ENCODE results near the gene CLASRP. TPM values are rescaled to one million over a fixed set of nuclear protein-coding genes. Genes with fewer than 3 reads are reported as not detected.

The CLASRP gene
- total RNA-seq, 1 experiment from 2014 or later: 87.1 TPM

- Histone ChIP-seq H4K20me1 (ENCODE audit: control insufficient read depth, insufficient read depth, insufficient read length) (peaks cover 5% of the 10 kb centered on the region), H3T11ph (ENCODE audit: low read length) (no peak overlapping the region), H3K23ac (ENCODE audit: insufficient read length, low read depth, low read length) (no peak overlapping the region), H4K91ac (ENCODE audit: insufficient read length, low read depth, low read length) (no peak overlapping the region), H2BK5ac (ENCODE audit: insufficient read length, low read length) (no peak overlapping the region), H3K4ac (ENCODE audit: low read depth, low read length) (no peak overlapping the region), H4K8ac (replicated peaks; ENCODE audit: insufficient read length, low read depth, low read length) (no peak overlapping the region), H3K79me1 (ENCODE audit: insufficient read depth, low read depth, low read length, poor library complexity, severe bottlenecking) (peaks cover 3% of the 10 kb centered on the region), H3K56ac (ENCODE audit: insufficient read length, low read depth, low read length) (no peak overlapping the region), H3K14ac (ENCODE audit: insufficient read depth, low read length) (no peak overlapping the region; the same call in 1 of the 2 replicates), H3K4me2 (ENCODE audit: insufficient read depth, insufficient read length, low read length) (no peak overlapping the region), H2AFZ (ENCODE audit: low read length) (no peak overlapping the region), H3K18ac (ENCODE audit: insufficient read length, low read depth, low read length) (no peak overlapping the region), H3K9ac (ENCODE audit: extremely low read depth, insufficient read length, low read length) (no peak overlapping the region), H4K5ac (ENCODE audit: insufficient read length, low read depth, low read length) (no peak overlapping the region), H3K27ac (ENCODE audit: insufficient read length, low read depth, low read length) (no peak overlapping the region), H3K23me2 (ENCODE audit: insufficient read length, low read depth, low read length, poor library complexity, severe bottlenecking) (no peaks in the 10 kb centered on the region), H2BK120ac (ENCODE audit: low read depth, low read length, poor library complexity, severe bottlenecking) (no peak overlapping the region), H3K79me2 (ENCODE audit: insufficient read depth, low read length) (peaks cover 4% of the 10 kb centered on the region; the same call in 1 of the 2 replicates), H3K27me3 (ENCODE audit: insufficient read depth, low read length) (no peaks in the 10 kb centered on the region), H3K9me3 (ENCODE audit: control insufficient read depth, low read depth, low read length) (no peaks in the 10 kb centered on the region), H2BK15ac (ENCODE audit: low read depth, low read length) (no peak overlapping the region), H3K4me1 (ENCODE audit: insufficient read depth, low read length) (no peaks in the 10 kb centered on the region; the same call in 1 of the 2 replicates), H2AK5ac (ENCODE audit: insufficient read length, low read length) (no peak overlapping the region), H2BK20ac (ENCODE audit: low read depth, low read length, poor library complexity, severe bottlenecking) (no peak overlapping the region), H2BK12ac (ENCODE audit: insufficient read length, low read depth, low read length) (no peak overlapping the region)
- H3K9me3 Mint-ChIP-seq: no peaks in the 10 kb centered on the region
- H3K4me3 Mint-ChIP-seq: no peak overlapping the region
- WGBS (ENCODE audit: extremely low coverage, insufficient read length, low lambda C conversion rate): no CpG with 5 or more reads among the region's 6 CpGs
- no peak for DNase-seq
- peaks cover 0 to 4% (median 0%) of the 10 kb centered on the region in 3 experiments; a peak in 1 of 7 replicates for H3K36me3 Mint-ChIP-seq (ENCODE audit: insufficient read depth in 1 of 3, low read depth in 3 of 3)
- H3K27me3 Mint-ChIP-seq (ENCODE audit: low read depth): no peaks in the 10 kb centered on the region
- peaks cover 17 to 28% of the 10 kb centered on the region in 2 experiments for H3K4me1 Mint-ChIP-seq
- TF ChIP-seq CTCF (conservative IDR thresholded peaks at IDR 0.05): no peak
- peak overlapping the region in 1 of 3 experiments; percentile 57; a peak in 1 of 7 replicates for H3K27ac Mint-ChIP-seq
These were observed 80.7 kb downstream of the CLASRP start for GRCh38 chr19:45119582-45119981.

Other genes starting within 250 kb of the CLASRP start
- 73.0 and 78.5 TPM in 2 replicates for gene BCAM, start 229.9 kb upstream of the CLASRP start, total RNA-seq (2021)
- 175 and 176 TPM in 2 replicates for gene NECTIN2, start 192.7 kb upstream of the CLASRP start, total RNA-seq (2021)
- 180 and 190 TPM in 2 replicates for gene TOMM40, start 147.8 kb upstream of the CLASRP start, total RNA-seq (2021)
- gene APOE, start 133.2 kb upstream of the CLASRP start, total RNA-seq (2021): 530 and 547 TPM in 2 replicates
- 77.0 and 78.1 TPM in 2 replicates for gene APOC1, start 124.4 kb upstream of the CLASRP start, total RNA-seq (2021)
- not detected in 2 replicates for gene APOC4, start 96.8 kb upstream of the CLASRP start, total RNA-seq (2021)
- gene APOC2, start 93.0 kb upstream of the CLASRP start, total RNA-seq (2021): not detected in 2 replicates
- gene CLPTM1, start 83.7 kb upstream of the CLASRP start, total RNA-seq (2021): 82.0 and 83.9 TPM in 2 replicates
- 13.7 and 14.3 TPM in 2 replicates for gene RELB, start 37.6 kb upstream of the CLASRP start, total RNA-seq (2021)
- gene ZNF296, start 37.4 kb downstream of the CLASRP start, total RNA-seq (2021): 14.3 and 14.8 TPM in 2 replicates
- 46.0 and 47.2 TPM in 2 replicates for gene GEMIN7, start 40.2 kb downstream of the CLASRP start, total RNA-seq (2021)
- gene PPP1R37, start 54.1 kb downstream of the CLASRP start, total RNA-seq (2021): 29.9 and 33.6 TPM in 2 replicates
- 0.17 and 0.46 TPM in 2 replicates for gene NKPD1, start 121.9 kb downstream of the CLASRP start, total RNA-seq (2021)
- gene TRAPPC6A, start 139.2 kb downstream of the CLASRP start, total RNA-seq (2021): 57.8 and 59.9 TPM in 2 replicates
- 9.2 and 12.2 TPM in 2 replicates for gene BLOC1S3, start 139.7 kb downstream of the CLASRP start, total RNA-seq (2021)
- gene EXOC3L2, start 206.4 kb downstream of the CLASRP start, total RNA-seq (2021): 0.61 TPM in 2 replicates
- gene MARK4, start 212.2 kb downstream of the CLASRP start, total RNA-seq (2021): 44.7 and 46.8 TPM in 2 replicates